ENCODE measurements around the gene TACC2.

DNA sequence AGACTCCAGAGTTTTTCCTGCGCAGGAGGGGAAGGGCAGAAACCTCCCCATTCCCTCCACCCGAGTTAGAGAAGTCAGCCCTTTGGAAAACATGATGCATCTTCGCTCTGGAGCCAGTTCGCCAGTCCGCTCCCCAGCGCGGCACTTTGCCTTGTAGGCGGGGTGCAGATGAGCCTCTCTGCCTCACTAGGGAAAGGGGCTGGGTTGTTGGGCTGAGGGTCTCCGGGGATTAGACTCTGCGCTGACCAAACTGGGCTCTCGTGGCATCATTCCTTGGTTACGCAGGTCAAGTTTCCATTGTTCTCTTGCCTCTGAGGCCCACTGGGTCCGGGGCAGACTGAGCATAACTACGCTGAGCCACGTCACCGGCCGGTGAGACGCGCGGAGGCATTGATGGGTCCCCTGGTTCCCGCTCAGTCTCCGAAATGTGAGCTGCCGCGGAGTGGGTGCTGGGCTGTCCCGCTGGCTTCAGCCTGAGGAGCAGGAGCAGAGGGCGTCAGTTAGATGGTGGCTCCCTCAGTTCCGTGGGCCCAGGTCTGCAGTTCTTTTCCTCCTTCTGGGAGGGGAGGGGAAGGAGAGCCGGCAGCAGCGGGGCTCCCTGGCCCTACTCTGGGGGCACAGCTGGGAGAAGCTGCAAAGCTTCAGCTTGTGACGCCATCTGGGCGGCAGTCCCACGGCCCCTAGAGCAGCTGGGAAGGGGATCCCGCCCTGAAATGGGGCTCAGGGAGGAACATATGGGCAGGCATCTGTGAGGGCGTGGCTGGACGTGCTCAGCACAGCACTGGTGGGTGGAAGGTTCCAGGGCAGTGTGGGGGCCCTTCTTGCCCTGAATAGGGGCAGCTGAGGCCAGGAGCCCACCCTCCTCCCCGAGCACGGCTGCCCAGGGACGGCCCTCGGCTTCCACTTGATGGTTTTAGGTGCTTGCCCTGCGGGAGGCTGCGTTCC, 160.9 kb downstream of the TACC2 start:
- no peak for TF ChIP-seq CTCF (IDR thresholded peaks at IDR 0.05)
- no peak for TF ChIP-seq POLR2A (IDR thresholded peaks at IDR 0.05)
